Memory B cell (primary cell): ENCODE measurements around the gene VAMP2.

ENCODE experiments used
- ATAC-seq: fragments of 150-1000 bp; cut with Tn5 transposase; 2 replicates; pipeline ENCODE4 v1.10.0; 2021; ENCODE audit warnings: low read depth, mild to moderate bottlenecking, moderate library complexity
- DNase-seq, 2 donors: peaks; one replicate each; pipeline ENCODE4 v3.0.0; 2022; ENCODE audit warnings: low spot score in 2 of 2
- H3K27ac Mint-ChIP-seq: one replicate; pipeline ENCODE4 v1.8.0; 2022; ENCODE audit warnings: mild to moderate bottlenecking, moderate library complexity, mixed read lengths
- H3K27me3 Mint-ChIP-seq: one replicate; pipeline ENCODE4 v1.8.0; 2022; ENCODE audit warnings: mixed read lengths
- H3K36me3 Mint-ChIP-seq: one replicate; pipeline ENCODE4 v1.8.0; 2022; ENCODE audit warnings: mild to moderate bottlenecking, mixed read lengths
- H3K4me1 Mint-ChIP-seq: one replicate; pipeline ENCODE4 v1.8.0; 2022; ENCODE audit warnings: mixed read lengths
- H3K4me3 Mint-ChIP-seq: one replicate; pipeline ENCODE4 v1.8.0; 2022; ENCODE audit warnings: mild to moderate bottlenecking, moderate library complexity, mixed read lengths
- H3K9me3 Mint-ChIP-seq: one replicate; pipeline ENCODE4 v1.8.0; 2022; ENCODE audit warnings: mixed read lengths

VAMP2 gene

GRCh38 chr17:8109661-8110455 lies 52.9 kb downstream of the VAMP2 start:
- peaks cover 7% of the 10 kb centered on the region for H3K4me1 Mint-ChIP-seq
- H3K27me3 Mint-ChIP-seq = peaks cover 25% of the 10 kb centered on the region
- H3K36me3 Mint-ChIP-seq = no peaks in the 10 kb centered on the region
- peak overlapping the region; percentile 55 for H3K4me3 Mint-ChIP-seq
- DNase-seq = peak; percentile 85 to 90
- H3K9me3 Mint-ChIP-seq = no peaks in the 10 kb centered on the region
- H3K27ac Mint-ChIP-seq = no peak overlapping the region
- ATAC-seq = peak; percentile 97
